WTC11 (cell line): ENCODE results near the gene SLC16A14. TPM values are rescaled to one million over a fixed set of nuclear protein-coding genes. Genes with fewer than 3 reads are reported as not detected.
"Not testable (repeated sequence)": the region's sequence is repeated elsewhere in the genome, so short reads cannot be mapped to it uniquely, and the experiment has no call there.

ENCODE experiments used
- ATAC-seq: fragments of 200-7000 bp; cut with Tn5 transposase; 2 replicates; pipeline ENCODE4 v1.10.0; 2021; ENCODE audit warnings: mild to moderate bottlenecking, moderate library complexity
- CTCF ChIA-PET: fragments of 300-600 bp; sonication (Branson Sonifier 250); formaldehyde crosslinking; loops from one replicate; lab custom pipeline; 2021; ENCODE audit warnings: antibody characterized with exemption; lab: Charles Lee
- POLR2A ChIA-PET: fragments of 350-600 bp; sonication (Branson Sonifier 250); formaldehyde crosslinking; loops from one replicate; lab custom pipeline; 2021; ENCODE audit warnings: antibody characterized with exemption; lab: Charles Lee
- DNase-seq: peaks from one replicate; pipeline ENCODE4 v3.0.0; 2021; ENCODE audit warnings: low spot score
- H3K27ac Mint-ChIP-seq: 2 replicates; pipeline ENCODE4 v1.8.0; 2021; ENCODE audit warnings: mixed read lengths
- H3K27me3 Mint-ChIP-seq: 2 replicates; pipeline ENCODE4 v1.8.0; 2021; ENCODE audit warnings: low read depth, mild to moderate bottlenecking, moderate library complexity, mixed read lengths
- H3K36me3 Mint-ChIP-seq: 2 replicates; pipeline ENCODE4 v1.8.0; 2021; ENCODE audit warnings: mixed read lengths
- H3K4me1 Mint-ChIP-seq: 2 replicates; pipeline ENCODE4 v1.8.0; 2022; ENCODE audit warnings: mixed read lengths
- H3K4me3 Mint-ChIP-seq: 2 replicates; pipeline ENCODE4 v1.8.0; 2021; ENCODE audit warnings: mild to moderate bottlenecking, moderate library complexity, mixed read lengths
- H3K9me3 Mint-ChIP-seq: 2 replicates; pipeline ENCODE4 v1.8.0; 2021; ENCODE audit warnings: mixed read lengths
- EMX1 ChIP-seq: fragments of 250-450 bp; sonication (Bioruptor Pico); IDR thresholded peaks from 2 replicates; pipeline ENCODE4 v1.8.0; 2021; ENCODE audit warnings: mild to moderate bottlenecking
- ESRRA ChIP-seq: sonication (generic); formaldehyde crosslinking; IDR thresholded peaks from 2 replicates; pipeline ENCODE4 v1.8.1; 2022; ENCODE audit warnings: mild to moderate bottlenecking, missing genetic modification reagents, borderline replicate concordance
- ETV6 ChIP-seq: sonication (generic); formaldehyde crosslinking; IDR thresholded peaks from 2 replicates; pipeline ENCODE4 v1.8.1; 2022; ENCODE audit warnings: mild to moderate bottlenecking, missing genetic modification reagents
- MLX ChIP-seq: sonication (generic); formaldehyde crosslinking; IDR thresholded peaks from 2 replicates; pipeline ENCODE4 v1.8.1; 2023; ENCODE audit warnings: mild to moderate bottlenecking, missing genetic modification reagents, moderate library complexity
- NR3C1 ChIP-seq: sonication (generic); formaldehyde crosslinking; conservative IDR thresholded peaks from 2 replicates; pipeline ENCODE4 v1.8.1; 2023; ENCODE audit warnings: low read depth, mild to moderate bottlenecking, missing genetic modification reagents
- PREB ChIP-seq: sonication (generic); formaldehyde crosslinking; IDR thresholded peaks from 2 replicates; pipeline ENCODE4 v1.8.1; 2022; ENCODE audit warnings: mild to moderate bottlenecking, missing genetic modification reagents, moderate library complexity, borderline replicate concordance
- SMAD3 ChIP-seq: sonication (generic); formaldehyde crosslinking; IDR thresholded peaks from 2 replicates; pipeline ENCODE4 v1.8.0; 2022; ENCODE audit warnings: missing genetic modification reagents, mild to moderate bottlenecking, borderline replicate concordance
- TCF7 ChIP-seq: sonication (generic); formaldehyde crosslinking; IDR thresholded peaks from 2 replicates; pipeline ENCODE4 v1.8.0; 2022; ENCODE audit warnings: mild to moderate bottlenecking, low read depth, missing genetic modification reagents, moderate library complexity
- TEAD1 ChIP-seq: sonication (generic); formaldehyde crosslinking; IDR thresholded peaks from 2 replicates; pipeline ENCODE4 v1.8.0; 2022; ENCODE audit warnings: mild to moderate bottlenecking, missing genetic modification reagents
- ZNF263 ChIP-seq: sonication (generic); formaldehyde crosslinking; IDR thresholded peaks from 2 replicates; pipeline ENCODE4 v1.8.1; 2022; ENCODE audit warnings: low read depth, mild to moderate bottlenecking, moderate library complexity, missing genetic modification reagents
- ZNF317 ChIP-seq: sonication (generic); formaldehyde crosslinking; IDR thresholded peaks from 2 replicates; pipeline ENCODE4 v1.8.1; 2023; ENCODE audit warnings: low read depth, mild to moderate bottlenecking, moderate library complexity, missing genetic modification reagents, borderline replicate concordance
- ZNF512 ChIP-seq: sonication (generic); formaldehyde crosslinking; IDR thresholded peaks from 2 replicates; pipeline ENCODE4 v1.8.1; 2022; ENCODE audit warnings: missing genetic modification reagents, borderline replicate concordance
- ZSCAN18 ChIP-seq: fragments of 250-450 bp; sonication (Bioruptor Pico); IDR thresholded peaks from 2 replicates; pipeline ENCODE4 v2.1.2; 2022; ENCODE audit warnings: mild to moderate bottlenecking, moderate library complexity
- total RNA-seq: library from RNA; stranded (reverse); gene quantifications from 3 replicates; pipeline ENCODE4 v1.2.3, GENCODE V29; 2021
- TF ChIP-seq, protein P1 (sequence below): sonication (generic); formaldehyde crosslinking; IDR thresholded peaks from 2 replicates; pipeline ENCODE4 v1.8.1; 2022; ENCODE audit warnings: low read depth, missing genetic modification reagents, borderline replicate concordance
- TF ChIP-seq, protein P2 (sequence below): sonication (generic); formaldehyde crosslinking; conservative IDR thresholded peaks from 2 replicates; pipeline ENCODE4 v1.8.1; 2023; ENCODE audit warnings: mild to moderate bottlenecking, low read depth, missing genetic modification reagents, moderate library complexity
- TF ChIP-seq, protein P3 (sequence below): sonication (generic); formaldehyde crosslinking; IDR thresholded peaks from 2 replicates; pipeline ENCODE4 v1.8.1; 2023; ENCODE audit warnings: mild to moderate bottlenecking, missing genetic modification reagents

SLC16A14 gene
- total RNA-seq, 1 experiment from 2014 or later = 1.7 TPM

DNA sequence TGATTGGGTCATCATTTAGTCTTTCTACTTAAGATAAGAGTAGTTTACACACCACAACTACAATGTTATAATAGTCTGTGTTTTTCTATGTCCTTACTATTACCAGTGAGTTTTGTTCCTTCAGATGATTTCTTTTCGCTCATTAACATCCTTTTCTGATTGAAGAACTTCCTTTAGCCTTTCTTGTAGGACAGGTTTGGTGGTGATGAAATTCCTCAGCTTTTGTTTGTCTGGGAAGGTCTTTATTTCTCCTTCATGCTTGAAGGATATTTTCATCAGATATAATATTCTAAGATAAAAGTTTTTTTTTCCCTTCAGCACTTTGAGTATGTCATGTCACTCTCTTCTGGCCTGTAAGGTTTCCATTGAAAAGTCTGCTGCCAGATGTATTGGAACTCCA lies 38.0 kb upstream of the SLC16A14 start (continued):
- TF ChIP-seq, protein P1, sequence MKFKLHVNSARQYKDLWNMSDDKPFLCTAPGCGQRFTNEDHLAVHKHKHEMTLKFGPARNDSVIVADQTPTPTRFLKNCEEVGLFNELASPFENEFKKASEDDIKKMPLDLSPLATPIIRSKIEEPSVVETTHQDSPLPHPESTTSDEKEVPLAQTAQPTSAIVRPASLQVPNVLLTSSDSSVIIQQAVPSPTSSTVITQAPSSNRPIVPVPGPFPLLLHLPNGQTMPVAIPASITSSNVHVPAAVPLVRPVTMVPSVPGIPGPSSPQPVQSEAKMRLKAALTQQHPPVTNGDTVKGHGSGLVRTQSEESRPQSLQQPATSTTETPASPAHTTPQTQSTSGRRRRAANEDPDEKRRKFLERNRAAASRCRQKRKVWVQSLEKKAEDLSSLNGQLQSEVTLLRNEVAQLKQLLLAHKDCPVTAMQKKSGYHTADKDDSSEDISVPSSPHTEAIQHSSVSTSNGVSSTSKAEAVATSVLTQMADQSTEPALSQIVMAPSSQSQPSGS (CRISPR knock-in tag) = no peak
- TF ChIP-seq ZNF263 (CRISPR knock-in tag) (no peak), TCF7 (CRISPR knock-in tag) (no peak), ETV6 (CRISPR knock-in tag) (no peak), ZNF317 (CRISPR knock-in tag) (no peak), ZNF512 (CRISPR knock-in tag) (no peak)
- TF ChIP-seq, protein P2, sequence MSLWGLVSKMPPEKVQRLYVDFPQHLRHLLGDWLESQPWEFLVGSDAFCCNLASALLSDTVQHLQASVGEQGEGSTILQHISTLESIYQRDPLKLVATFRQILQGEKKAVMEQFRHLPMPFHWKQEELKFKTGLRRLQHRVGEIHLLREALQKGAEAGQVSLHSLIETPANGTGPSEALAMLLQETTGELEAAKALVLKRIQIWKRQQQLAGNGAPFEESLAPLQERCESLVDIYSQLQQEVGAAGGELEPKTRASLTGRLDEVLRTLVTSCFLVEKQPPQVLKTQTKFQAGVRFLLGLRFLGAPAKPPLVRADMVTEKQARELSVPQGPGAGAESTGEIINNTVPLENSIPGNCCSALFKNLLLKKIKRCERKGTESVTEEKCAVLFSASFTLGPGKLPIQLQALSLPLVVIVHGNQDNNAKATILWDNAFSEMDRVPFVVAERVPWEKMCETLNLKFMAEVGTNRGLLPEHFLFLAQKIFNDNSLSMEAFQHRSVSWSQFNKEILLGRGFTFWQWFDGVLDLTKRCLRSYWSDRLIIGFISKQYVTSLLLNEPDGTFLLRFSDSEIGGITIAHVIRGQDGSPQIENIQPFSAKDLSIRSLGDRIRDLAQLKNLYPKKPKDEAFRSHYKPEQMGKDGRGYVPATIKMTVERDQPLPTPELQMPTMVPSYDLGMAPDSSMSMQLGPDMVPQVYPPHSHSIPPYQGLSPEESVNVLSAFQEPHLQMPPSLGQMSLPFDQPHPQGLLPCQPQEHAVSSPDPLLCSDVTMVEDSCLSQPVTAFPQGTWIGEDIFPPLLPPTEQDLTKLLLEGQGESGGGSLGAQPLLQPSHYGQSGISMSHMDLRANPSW (CRISPR knock-in tag) = no peak

GRCh38 chr2:230101967-230102366 lies 33.2 kb upstream of the SLC16A14 start:
- H3K27ac Mint-ChIP-seq, H3K4me3 Mint-ChIP-seq, CTCF ChIA-PET, H3K27me3 Mint-ChIP-seq, POLR2A ChIA-PET, H3K4me1 Mint-ChIP-seq, ATAC-seq, DNase-seq, H3K36me3 Mint-ChIP-seq: not testable (repeated sequence)
- peaks cover 49% of the 10 kb centered on the region for H3K9me3 Mint-ChIP-seq

GRCh38 chr2:230097841-230098240 lies 29.1 kb upstream of the SLC16A14 start:
- peaks cover 41% of the 10 kb centered on the region for H3K9me3 Mint-ChIP-seq
- no peak for DNase-seq
- ATAC-seq = no peak
- peaks cover 4% of the 10 kb centered on the region; the same call in 1 of the 2 replicates for H3K27me3 Mint-ChIP-seq
- peaks cover 6% of the 10 kb centered on the region; the same call in 1 of the 2 replicates for H3K36me3 Mint-ChIP-seq
- ChIA-PET POLR2A (no interaction called here), CTCF (no interaction called here)
- no peaks in the 10 kb centered on the region for H3K4me1 Mint-ChIP-seq
- TF ChIP-seq ESRRA (CRISPR knock-in tag) (no peak), SMAD3 (no peak), ZSCAN18 (CRISPR knock-in tag) (no peak), NR3C1 (CRISPR knock-in tag) (no peak), PREB (no peak), ETV6 (CRISPR knock-in tag) (no peak), MLX (no peak), EMX1 (CRISPR knock-in tag) (no peak), TEAD1 (no peak)
- TF ChIP-seq, protein P3, sequence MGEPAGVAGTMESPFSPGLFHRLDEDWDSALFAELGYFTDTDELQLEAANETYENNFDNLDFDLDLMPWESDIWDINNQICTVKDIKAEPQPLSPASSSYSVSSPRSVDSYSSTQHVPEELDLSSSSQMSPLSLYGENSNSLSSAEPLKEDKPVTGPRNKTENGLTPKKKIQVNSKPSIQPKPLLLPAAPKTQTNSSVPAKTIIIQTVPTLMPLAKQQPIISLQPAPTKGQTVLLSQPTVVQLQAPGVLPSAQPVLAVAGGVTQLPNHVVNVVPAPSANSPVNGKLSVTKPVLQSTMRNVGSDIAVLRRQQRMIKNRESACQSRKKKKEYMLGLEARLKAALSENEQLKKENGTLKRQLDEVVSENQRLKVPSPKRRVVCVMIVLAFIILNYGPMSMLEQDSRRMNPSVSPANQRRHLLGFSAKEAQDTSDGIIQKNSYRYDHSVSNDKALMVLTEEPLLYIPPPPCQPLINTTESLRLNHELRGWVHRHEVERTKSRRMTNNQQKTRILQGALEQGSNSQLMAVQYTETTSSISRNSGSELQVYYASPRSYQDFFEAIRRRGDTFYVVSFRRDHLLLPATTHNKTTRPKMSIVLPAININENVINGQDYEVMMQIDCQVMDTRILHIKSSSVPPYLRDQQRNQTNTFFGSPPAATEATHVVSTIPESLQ = no peak
- H3K4me3 Mint-ChIP-seq = no peak overlapping the region
- H3K27ac Mint-ChIP-seq = no peak overlapping the region
